ENCODE results near the gene TMEM212.

Gene TMEM212

DNA sequence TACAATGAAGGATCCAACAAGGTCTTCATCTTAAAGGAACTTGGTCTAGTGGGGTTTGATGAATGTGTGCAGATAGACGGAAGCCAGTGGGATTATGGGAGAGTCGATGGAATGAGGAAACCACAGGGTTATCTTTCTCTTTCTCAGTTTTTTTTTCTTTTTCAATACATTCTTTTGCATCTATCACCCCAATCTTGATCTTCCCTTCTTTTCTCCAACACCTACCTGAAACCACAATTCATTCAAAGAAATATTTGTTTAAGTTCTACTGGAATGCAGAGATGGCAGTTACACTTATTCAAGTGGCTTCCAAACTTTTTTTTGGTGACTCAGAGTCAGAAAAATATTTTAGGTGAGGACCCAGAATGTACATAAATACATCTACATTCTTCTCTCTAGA, 1.7 kb downstream of the TMEM212 start:
- Histone ChIP-seq H3K36me3 (ENCODE audit: insufficient read depth, low read length) (no peaks in the 10 kb centered on the region), H3K27ac (no peak overlapping the region), H3K9ac (ENCODE audit: insufficient read length) (no peak overlapping the region), H3K9me3 (ENCODE audit: low read depth, low read length) (no peaks in the 10 kb centered on the region), H3K4me3 (no peak overlapping the region)
- no peak for DNase-seq (ENCODE audit: low read depth, low spot score)
- TF ChIP-seq EZH2 (IDR thresholded peaks at IDR 0.05) (no peak), POLR2AphosphoS5 (IDR thresholded peaks at IDR 0.05; ENCODE audit: borderline replicate concordance, low read depth, low read length) (no peak), FOXP2 (optimal IDR thresholded peaks at IDR 0.05; ENCODE audit: control extremely low read depth, extremely low read length, insufficient read depth) (no peak)

DNA sequence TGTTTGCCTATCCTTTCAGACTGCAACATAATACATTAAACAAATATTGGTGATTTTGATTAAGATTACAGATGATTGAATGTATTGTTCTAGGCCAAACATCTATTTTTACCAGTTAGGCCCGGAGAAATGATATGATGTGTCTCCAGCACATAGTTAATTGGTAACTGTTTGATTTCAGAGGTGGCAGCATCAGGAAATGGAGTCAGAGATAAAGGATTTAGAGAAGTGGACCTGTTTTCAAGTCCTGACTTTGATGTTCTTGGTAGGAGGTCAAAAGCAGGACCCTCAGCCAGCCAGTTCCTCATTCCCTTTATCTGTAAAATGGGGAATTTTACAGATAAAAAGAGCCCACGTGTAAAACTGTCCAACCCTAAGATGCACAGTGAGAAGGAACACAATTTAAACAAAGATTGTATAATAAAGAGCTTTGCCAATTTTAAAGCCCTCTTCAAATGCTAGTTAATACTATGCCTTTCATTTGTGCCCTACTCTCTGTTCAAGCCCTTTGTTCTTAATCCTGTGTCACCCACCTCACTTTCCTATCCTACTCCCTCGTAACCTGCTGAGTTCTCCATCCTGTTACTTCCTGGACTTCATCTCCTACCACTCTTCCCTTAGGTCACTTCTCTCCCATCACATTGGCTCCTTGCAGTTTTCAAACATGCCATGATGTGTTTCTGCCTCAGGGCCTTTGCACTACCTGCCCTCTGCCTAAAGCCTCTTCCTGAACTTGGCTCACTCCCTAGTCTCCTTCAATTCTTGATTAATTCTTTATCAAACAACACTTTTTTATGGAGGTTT, 2.5 kb downstream of the TMEM212 start:
- Histone ChIP-seq H3K36me3 (ENCODE audit: insufficient read depth, low read length) (no peaks in the 10 kb centered on the region), H3K9me3 (ENCODE audit: low read depth, low read length) (no peaks in the 10 kb centered on the region), H3K27ac (no peak overlapping the region), H3K9ac (ENCODE audit: insufficient read length) (no peak overlapping the region), H3K4me3 (no peak overlapping the region)
- no peak for TF ChIP-seq FOXP2 (optimal IDR thresholded peaks at IDR 0.05; ENCODE audit: control extremely low read depth, extremely low read length, insufficient read depth)
- no peak for DNase-seq (ENCODE audit: low read depth, low spot score)

DNA sequence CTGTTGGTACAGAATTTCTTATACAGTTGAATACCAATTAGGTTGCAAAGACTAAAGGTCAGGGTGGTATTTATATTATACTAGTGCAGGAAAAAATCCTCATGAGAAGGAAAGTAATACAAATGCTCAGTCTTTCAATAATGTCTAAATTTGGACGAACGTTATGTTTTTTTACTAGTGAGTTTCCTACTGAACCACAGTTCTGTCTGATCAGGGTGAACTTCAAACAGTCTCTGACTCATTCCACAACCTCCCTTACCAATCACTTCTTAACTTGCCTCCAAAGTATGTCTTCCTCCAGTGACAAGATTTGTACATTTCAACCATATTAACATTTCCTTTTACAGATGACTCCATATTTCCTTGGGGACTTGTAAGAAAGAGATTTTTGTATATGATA, 3.4 kb downstream of the TMEM212 start:
- DNase-seq (ENCODE audit: low read depth, low spot score): no peak

DNA sequence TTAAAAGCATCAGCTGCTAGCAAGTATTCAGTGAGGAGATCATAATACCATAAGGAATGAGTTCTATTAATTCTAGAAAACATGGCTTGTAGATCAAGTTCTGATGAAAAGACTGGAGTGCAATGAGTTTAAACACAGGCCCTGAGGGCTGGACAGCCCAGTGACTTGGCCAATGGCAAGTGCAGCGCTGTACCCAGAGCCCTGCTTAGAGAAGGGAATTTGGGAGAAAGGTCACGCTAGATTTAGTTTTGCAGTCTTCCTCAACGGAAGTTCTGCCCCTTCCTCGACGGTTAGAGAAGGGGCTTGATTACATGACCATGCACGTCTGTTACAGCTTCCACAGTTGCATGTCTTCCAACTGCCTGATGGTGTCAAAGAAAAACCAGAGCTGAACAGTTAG, 4.0 kb downstream of the TMEM212 start:
- H3K9me3 ChIP-seq (ENCODE audit: low read depth, low read length): no peaks in the 10 kb centered on the region
- no peak for DNase-seq (ENCODE audit: low read depth, low spot score)
- no peaks in the 10 kb centered on the region for H3K36me3 ChIP-seq (ENCODE audit: insufficient read depth, low read length)
- H3K4me3 ChIP-seq: no peak overlapping the region
- no peak overlapping the region for H3K9ac ChIP-seq (ENCODE audit: insufficient read length)
- TF ChIP-seq EZH2 (IDR thresholded peaks at IDR 0.05): no peak
- no peak for TF ChIP-seq POLR2AphosphoS5 (IDR thresholded peaks at IDR 0.05; ENCODE audit: borderline replicate concordance, low read depth, low read length)
- TF ChIP-seq FOXP2 (optimal IDR thresholded peaks at IDR 0.05; ENCODE audit: control extremely low read depth, extremely low read length, insufficient read depth): no peak
- no peak overlapping the region for H3K27ac ChIP-seq

More for the DNA sequence above, 3.4 kb downstream of the TMEM212 start:
- TF ChIP-seq FOXP2 (optimal IDR thresholded peaks at IDR 0.05; ENCODE audit: control extremely low read depth, extremely low read length, insufficient read depth) (no peak), POLR2AphosphoS5 (IDR thresholded peaks at IDR 0.05; ENCODE audit: borderline replicate concordance, low read depth, low read length) (no peak), EZH2 (IDR thresholded peaks at IDR 0.05) (no peak)
- Histone ChIP-seq H3K27ac (no peak overlapping the region), H3K4me3 (no peak overlapping the region), H3K9me3 (ENCODE audit: low read depth, low read length) (no peaks in the 10 kb centered on the region), H3K9ac (ENCODE audit: insufficient read length) (no peak overlapping the region), H3K36me3 (ENCODE audit: insufficient read depth, low read length) (no peaks in the 10 kb centered on the region)

DNA sequence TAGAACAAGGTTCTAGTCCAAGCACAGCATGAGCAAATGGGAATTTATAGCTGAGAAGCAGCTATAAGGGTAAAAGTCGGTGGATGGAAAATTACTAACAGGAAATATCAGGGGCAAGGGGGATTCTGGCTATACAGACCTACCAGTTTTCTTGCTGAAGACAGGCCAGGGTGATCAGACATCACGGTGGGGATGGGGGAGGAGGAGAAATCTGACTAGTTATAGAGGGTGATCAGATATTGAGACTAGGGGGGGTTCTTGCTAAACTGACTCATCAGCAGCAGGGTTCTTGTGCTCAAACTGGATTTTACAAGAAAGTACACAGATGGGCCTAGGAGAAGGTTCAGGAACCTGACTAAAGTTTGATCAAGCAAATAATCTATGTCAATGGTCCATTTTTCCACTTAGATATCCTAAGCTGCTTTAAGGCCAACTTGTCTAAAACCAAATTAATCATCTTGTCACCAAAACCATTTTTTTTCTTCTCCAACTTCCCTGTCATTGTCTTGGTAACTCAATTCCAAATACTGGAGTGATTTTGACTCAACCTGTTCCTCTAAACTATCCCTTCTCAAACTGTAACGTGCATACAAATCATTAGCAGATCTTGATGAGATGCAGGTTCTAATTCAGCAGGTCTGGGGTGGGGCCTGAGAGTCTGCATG, 4.6 kb downstream of the TMEM212 start:
- no peak for DNase-seq (ENCODE audit: low read depth, low spot score)
- Histone ChIP-seq H3K36me3 (ENCODE audit: insufficient read depth, low read length) (no peaks in the 10 kb centered on the region), H3K9ac (ENCODE audit: insufficient read length) (no peak overlapping the region), H3K4me3 (no peak overlapping the region), H3K9me3 (ENCODE audit: low read depth, low read length) (no peaks in the 10 kb centered on the region), H3K27ac (no peak overlapping the region)
- TF ChIP-seq POLR2AphosphoS5 (IDR thresholded peaks at IDR 0.05; ENCODE audit: borderline replicate concordance, low read depth, low read length) (no peak), EZH2 (IDR thresholded peaks at IDR 0.05) (no peak), FOXP2 (optimal IDR thresholded peaks at IDR 0.05; ENCODE audit: control extremely low read depth, extremely low read length, insufficient read depth) (no peak)

DNA sequence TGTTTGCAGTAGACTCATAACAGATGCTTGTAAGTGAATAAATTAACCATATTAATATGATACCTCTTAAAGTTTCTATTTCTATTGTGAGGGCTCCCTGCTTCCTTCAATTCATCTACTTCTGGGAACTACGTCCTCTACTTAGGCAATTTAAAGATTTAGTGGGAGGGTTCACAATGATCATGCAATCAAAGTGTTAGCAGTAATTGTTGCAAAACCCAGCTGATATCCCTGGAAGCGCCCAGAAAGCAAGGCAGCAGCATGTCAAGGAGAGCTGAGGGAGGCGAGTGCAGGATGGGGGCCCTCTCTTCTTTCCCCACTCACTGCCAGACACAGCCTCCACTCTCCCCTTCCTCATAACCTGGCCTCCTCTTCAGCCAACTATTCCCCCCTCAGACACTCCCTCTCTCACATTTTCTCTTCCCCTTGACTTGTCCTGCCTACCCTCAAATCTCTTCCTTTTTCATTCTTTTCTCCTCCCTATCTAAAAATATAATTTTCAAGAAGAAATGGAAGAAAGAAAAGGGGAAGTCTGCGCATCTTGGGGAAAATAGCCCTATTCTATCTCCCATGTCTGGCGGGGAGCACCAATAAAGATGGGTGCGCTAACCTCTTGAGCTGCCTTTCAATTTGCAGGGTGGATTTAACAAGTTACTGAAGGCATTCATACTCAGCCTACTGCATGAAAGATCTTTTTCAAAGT, 6.6 kb downstream of the TMEM212 start:
- Histone ChIP-seq H3K36me3 (ENCODE audit: insufficient read depth, low read length) (no peaks in the 10 kb centered on the region), H3K9me3 (ENCODE audit: low read depth, low read length) (peaks cover 8% of the 10 kb centered on the region; the same call in 1 of the 2 replicates), H3K9ac (ENCODE audit: insufficient read length) (no peak overlapping the region), H3K4me3 (no peak overlapping the region), H3K27ac (no peak overlapping the region)
- TF ChIP-seq EZH2 (IDR thresholded peaks at IDR 0.05) (no peak), POLR2AphosphoS5 (IDR thresholded peaks at IDR 0.05; ENCODE audit: borderline replicate concordance, low read depth, low read length) (no peak), FOXP2 (optimal IDR thresholded peaks at IDR 0.05; ENCODE audit: control extremely low read depth, extremely low read length, insufficient read depth) (no peak)
- DNase-seq (ENCODE audit: low read depth, low spot score): no peak

DNA sequence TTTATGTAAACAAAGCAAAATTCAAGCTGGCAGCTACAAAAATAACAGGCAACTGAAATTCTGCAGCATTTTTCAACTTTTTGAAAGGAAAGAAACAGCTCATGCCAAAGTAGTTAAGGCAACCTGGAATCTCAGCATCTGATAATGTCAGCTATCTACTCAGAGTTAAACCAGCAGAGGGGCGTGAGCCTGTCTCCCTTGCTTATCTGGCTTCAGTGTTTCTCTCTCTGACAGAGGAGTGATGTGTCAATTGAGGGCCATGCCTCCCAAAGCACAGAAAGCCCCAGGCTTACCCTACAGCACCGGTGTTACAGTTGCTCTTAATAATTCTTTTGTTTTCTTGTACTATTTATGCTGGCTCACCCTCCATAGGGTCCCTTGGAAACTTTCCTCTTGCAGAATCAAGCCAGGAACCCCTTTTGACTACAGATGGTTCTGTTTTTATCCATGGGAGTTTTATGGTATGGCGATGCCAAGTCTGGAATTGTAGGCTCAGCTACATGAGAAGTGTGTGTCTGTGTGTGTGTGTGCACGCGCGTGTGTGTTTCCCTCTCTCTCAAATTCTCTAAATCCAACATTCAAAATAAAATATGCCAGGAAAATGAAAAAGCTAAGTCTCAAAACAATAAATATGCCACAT, 7.3 kb downstream of the TMEM212 start:
- no peak for DNase-seq (ENCODE audit: low read depth, low spot score)
- no peak overlapping the region for H3K27ac ChIP-seq
- H3K36me3 ChIP-seq (ENCODE audit: insufficient read depth, low read length): no peaks in the 10 kb centered on the region
- H3K9ac ChIP-seq (ENCODE audit: insufficient read length): no peak overlapping the region
- no peak overlapping the region for H3K4me3 ChIP-seq
- H3K9me3 ChIP-seq (ENCODE audit: low read depth, low read length): peaks cover 13% of the 10 kb centered on the region; the same call in 1 of the 2 replicates
- TF ChIP-seq POLR2AphosphoS5 (IDR thresholded peaks at IDR 0.05; ENCODE audit: borderline replicate concordance, low read depth, low read length): no peak
- TF ChIP-seq FOXP2 (optimal IDR thresholded peaks at IDR 0.05; ENCODE audit: control extremely low read depth, extremely low read length, insufficient read depth): no peak
- TF ChIP-seq EZH2 (IDR thresholded peaks at IDR 0.05): no peak

Data from SK-N-MC (cell line).